Activated CD8-positive, alpha-beta T cell treated with anti-CD3 and anti-CD28 coated beads, Interleukin-2, amount 10 ng/mL, durations not matched to agents 7 days and 5 days (primary cell): ENCODE measurements around the gene DYNLRB1. TPM values are rescaled to one million over a fixed set of nuclear protein-coding genes. Genes with fewer than 3 reads are reported as not detected.

Source experiments
- ATAC-seq: fragments of 150-1000 bp; cut with Tn5 transposase; one replicate; pipeline ENCODE4 v1.10.0; 2021; ENCODE audit warnings: moderate library complexity
- CTCF ChIA-PET: fragments of 350-600 bp; sonication (Branson Sonifier 250); formaldehyde crosslinking; loops from one replicate; lab custom pipeline; 2021; ENCODE audit warnings: antibody characterized with exemption; lab: Charles Lee
- POLR2A ChIA-PET: fragments of 350-600 bp; sonication (Branson Sonifier 250); formaldehyde crosslinking; loops from one replicate; lab custom pipeline; 2021; ENCODE audit warnings: antibody characterized with exemption; lab: Charles Lee
- DNase-seq: peaks from one replicate; pipeline ENCODE4 v3.0.0-alpha.2; 2020
- H3K27ac Mint-ChIP-seq: one replicate; pipeline ENCODE4 v1.8.0; 2021; ENCODE audit warnings: mild to moderate bottlenecking, mixed read lengths
- H3K27me3 Mint-ChIP-seq: one replicate; pipeline ENCODE4 v1.8.0; 2021; ENCODE audit warnings: low read depth, mixed read lengths
- H3K36me3 Mint-ChIP-seq: one replicate; pipeline ENCODE4 v1.8.0; 2021; ENCODE audit warnings: low read depth, mixed read lengths
- H3K4me1 Mint-ChIP-seq: one replicate; pipeline ENCODE4 v1.8.0; 2021; ENCODE audit warnings: low read depth, mixed read lengths
- H3K4me3 Mint-ChIP-seq: one replicate; pipeline ENCODE4 v1.8.0; 2021; ENCODE audit warnings: mild to moderate bottlenecking, mixed read lengths
- H3K9me3 Mint-ChIP-seq: one replicate; pipeline ENCODE4 v1.8.0; 2022; ENCODE audit warnings: mixed read lengths; ENCODE audit not compliant: insufficient read depth
- total RNA-seq, 2 experiments: library from RNA; stranded (reverse); gene quantifications; one replicate each; pipeline ENCODE4 v1.2.3, GENCODE V29; 2021

DYNLRB1 gene
- total RNA-seq, 2 experiments from 2014 or later = 91.9 to 103 TPM

DNA sequence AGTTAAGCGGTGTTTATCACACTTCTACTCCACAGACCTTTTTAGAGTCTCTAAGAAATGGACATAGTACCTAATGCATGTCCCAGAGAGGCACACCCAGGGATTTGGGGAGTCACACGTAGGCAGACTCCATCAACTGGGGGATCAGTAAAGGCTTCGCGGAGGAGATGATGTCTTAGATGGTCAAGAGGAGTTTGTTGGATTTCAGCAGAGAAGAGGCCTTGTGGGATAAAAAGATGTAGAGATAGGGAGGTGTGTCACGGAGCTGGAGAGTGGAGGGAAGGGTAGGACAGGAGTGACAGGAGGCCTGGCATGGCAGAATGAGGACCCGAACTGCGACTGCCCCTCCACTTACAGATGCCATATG lies 9.1 kb downstream of the DYNLRB1 start:
- no peak for ATAC-seq
- no peak overlapping the region for H3K4me3 Mint-ChIP-seq
- H3K9me3 Mint-ChIP-seq = no peaks in the 10 kb centered on the region
- peaks cover 40% of the 10 kb centered on the region for H3K36me3 Mint-ChIP-seq
- no peak overlapping the region for H3K27ac Mint-ChIP-seq
- H3K27me3 Mint-ChIP-seq = no peaks in the 10 kb centered on the region
- ChIA-PET POLR2A (no interaction called here), CTCF (interaction anchor here (0.9 kb wide), 1 partner anchor 213 kb away, joined by 3 read pairs; no protein-coding TSS in a partner anchor)
- no peak for DNase-seq
- peaks cover 6% of the 10 kb centered on the region for H3K4me1 Mint-ChIP-seq

DNA sequence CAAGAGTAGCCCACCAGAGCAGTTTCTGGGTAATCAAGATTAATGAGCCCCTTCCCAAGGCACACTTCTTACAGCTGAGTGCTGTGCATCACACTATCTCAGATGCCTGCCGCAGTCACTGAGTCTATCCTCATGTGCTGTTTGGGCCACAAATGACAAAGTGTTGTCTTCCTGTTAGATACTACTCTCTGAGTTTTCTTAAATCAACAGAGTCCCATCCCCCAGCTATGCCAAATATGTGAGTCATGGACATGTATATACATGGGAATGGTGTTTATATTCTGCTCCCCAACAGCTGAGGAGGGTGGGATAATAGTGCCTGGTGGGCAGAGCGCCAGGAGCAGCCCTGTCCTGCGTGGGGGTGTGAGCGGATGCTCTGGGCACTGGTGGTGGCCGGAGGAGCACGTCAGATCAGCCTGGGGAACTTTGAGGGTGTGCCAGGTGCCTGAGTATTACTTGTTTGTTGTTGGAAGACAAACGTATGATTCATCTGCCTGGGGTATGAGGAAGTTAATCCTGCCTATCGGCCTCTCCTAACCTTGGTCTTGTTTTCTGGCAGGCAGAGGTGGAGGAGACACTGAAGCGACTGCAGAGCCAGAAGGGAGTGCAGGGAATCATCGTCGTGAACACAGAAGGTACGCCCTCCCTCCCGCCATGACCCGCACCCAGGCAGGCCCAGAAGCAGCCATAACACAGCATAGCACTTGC lies 9.6 kb downstream of the DYNLRB1 start:
- Mint-ChIP-seq H3K4me1 (peaks cover 7% of the 10 kb centered on the region), H3K36me3 (peaks cover 43% of the 10 kb centered on the region), H3K27ac (no peak overlapping the region), H3K27me3 (no peaks in the 10 kb centered on the region), H3K9me3 (no peaks in the 10 kb centered on the region), H3K4me3 (no peak overlapping the region)
- ATAC-seq (no peak), DNase-seq (no peak)
- POLR2A ChIA-PET = no interaction called here
- CTCF ChIA-PET = interaction anchor here (1.3 to 1.7 kb wide), 2 partner anchors 9 to 13 kb away, joined by 3 to 4 read pairs; partner anchors contain the start of gene DYNLRB1

DNA sequence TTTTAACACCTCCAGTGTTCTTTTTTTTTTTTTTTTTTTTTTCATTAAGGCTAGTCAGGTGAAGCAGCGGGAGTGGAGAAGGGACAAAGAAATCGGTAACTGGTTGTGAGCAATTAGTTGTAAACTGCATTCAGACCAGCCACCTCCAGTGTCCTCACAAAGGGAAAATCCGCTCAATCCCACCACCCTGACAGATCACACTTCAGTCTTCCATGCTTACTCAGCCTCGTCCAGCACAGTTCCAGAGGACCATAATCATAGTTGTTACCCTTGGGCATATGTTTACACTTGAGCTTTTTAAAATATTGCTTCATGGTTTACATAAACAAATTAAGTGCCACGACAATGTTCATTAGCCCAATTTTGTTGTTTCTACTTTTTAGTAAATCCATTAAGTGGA lies 10.2 kb downstream of the DYNLRB1 start:
- ChIA-PET CTCF (interaction anchor here (1.3 to 2.1 kb wide), 3 partner anchors 9 to 214 kb away, joined by 3 to 9 read pairs (median 4); partner anchors contain the start of gene DYNLRB1), POLR2A (no interaction called here)
- ATAC-seq = no peak
- H3K4me3 Mint-ChIP-seq = no peak overlapping the region
- peaks cover 7% of the 10 kb centered on the region for H3K4me1 Mint-ChIP-seq
- H3K9me3 Mint-ChIP-seq = no peaks in the 10 kb centered on the region
- no peak for DNase-seq
- peaks cover 45% of the 10 kb centered on the region for H3K36me3 Mint-ChIP-seq
- H3K27ac Mint-ChIP-seq = no peak overlapping the region
- no peaks in the 10 kb centered on the region for H3K27me3 Mint-ChIP-seq

DNA sequence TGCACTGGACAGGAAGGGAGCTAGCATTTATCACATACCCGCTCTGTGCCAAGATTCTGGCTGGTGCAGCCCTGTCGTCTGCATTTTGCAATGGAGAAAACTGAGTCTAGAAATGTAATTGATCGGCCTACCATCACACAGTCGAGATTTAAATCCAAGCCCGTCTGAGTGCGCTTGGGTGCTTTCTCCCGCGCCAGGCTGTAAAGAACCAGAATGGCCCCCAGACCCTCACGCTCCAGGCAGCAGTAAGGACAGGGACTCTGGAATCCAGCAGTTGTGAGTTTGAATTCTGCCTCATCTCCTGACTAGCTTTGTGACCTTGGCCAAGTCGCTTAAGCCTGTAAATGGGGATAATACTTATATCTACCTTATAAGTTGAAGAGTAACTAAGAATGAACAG lies 10.8 kb downstream of the DYNLRB1 start:
- Mint-ChIP-seq H3K4me1 (peaks cover 6% of the 10 kb centered on the region), H3K36me3 (peaks cover 43% of the 10 kb centered on the region)
- CTCF ChIA-PET = interaction anchor here (1.0 to 2.1 kb wide), 4 partner anchors 10 to 243 kb away, joined by 3 to 9 read pairs (median 4); partner anchors contain the start of gene DYNLRB1

DNA sequence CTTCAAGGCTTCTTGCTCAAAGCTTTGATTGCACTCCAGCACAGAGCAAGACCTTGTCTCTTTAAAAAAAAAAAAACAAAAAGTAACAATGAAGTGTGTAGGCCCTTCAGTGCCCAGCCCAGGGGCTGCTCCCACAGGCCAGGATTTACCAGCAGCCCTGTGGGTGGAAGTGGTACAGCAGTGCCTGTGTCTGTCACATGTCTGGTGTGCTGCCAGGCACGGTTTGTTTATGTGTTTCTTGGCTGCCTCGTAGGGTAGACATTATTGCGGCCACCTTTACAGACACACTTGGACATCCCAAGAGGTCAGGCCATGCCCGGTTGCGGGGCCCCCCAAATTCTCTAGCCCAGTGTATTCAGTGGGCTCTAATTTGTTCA lies 12.7 kb downstream of the DYNLRB1 start:
- CTCF ChIA-PET = no interaction called here

More for the DNA sequence above, 10.8 kb downstream of the DYNLRB1 start:
- ATAC-seq (no peak), DNase-seq (no peak)
- POLR2A ChIA-PET = no interaction called here
- Mint-ChIP-seq H3K4me3 (no peak overlapping the region), H3K27me3 (no peaks in the 10 kb centered on the region), H3K9me3 (no peaks in the 10 kb centered on the region), H3K27ac (no peak overlapping the region)

DNA sequence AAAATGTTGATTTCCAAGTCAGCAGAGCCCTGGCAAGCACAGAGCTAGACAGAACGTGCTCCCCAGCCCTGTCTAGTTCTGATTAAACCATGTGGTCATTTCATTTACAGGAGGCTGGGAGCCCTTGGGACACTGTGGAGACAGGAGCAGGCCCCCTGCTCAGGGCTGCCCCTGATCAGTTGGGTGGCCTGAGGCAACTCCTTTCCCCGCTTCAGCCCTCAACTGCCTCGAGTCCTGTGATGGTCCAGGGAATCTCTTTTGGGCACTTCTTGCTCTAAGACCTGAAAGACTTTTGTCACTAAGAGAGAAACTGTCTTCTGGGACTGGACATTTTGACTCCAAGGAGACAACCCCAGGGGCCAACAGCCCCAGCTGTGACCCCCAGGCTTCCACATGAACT lies 13.5 kb downstream of the DYNLRB1 start:
- Mint-ChIP-seq H3K9me3 (no peaks in the 10 kb centered on the region), H3K27ac (no peak overlapping the region), H3K4me3 (no peak overlapping the region), H3K4me1 (peaks cover 2% of the 10 kb centered on the region), H3K27me3 (no peaks in the 10 kb centered on the region), H3K36me3 (peaks cover 41% of the 10 kb centered on the region)
- ChIA-PET CTCF (interaction anchor here (1.0 to 3.7 kb wide), 3 partner anchors 9 to 230 kb away, joined by 3 to 16 read pairs (median 12); no protein-coding TSS in a partner anchor), POLR2A (no interaction called here)
- ATAC-seq = no peak
- no peak for DNase-seq

More for the DNA sequence above, 12.7 kb downstream of the DYNLRB1 start:
- peaks cover 4% of the 10 kb centered on the region for H3K4me1 Mint-ChIP-seq
- H3K9me3 Mint-ChIP-seq = no peaks in the 10 kb centered on the region
- no peak for DNase-seq
- H3K27ac Mint-ChIP-seq = no peak overlapping the region
- no peaks in the 10 kb centered on the region for H3K27me3 Mint-ChIP-seq
- peak; percentile 42 for ATAC-seq
- POLR2A ChIA-PET = no interaction called here
- peaks cover 33% of the 10 kb centered on the region for H3K36me3 Mint-ChIP-seq
- H3K4me3 Mint-ChIP-seq = no peak overlapping the region

DNA sequence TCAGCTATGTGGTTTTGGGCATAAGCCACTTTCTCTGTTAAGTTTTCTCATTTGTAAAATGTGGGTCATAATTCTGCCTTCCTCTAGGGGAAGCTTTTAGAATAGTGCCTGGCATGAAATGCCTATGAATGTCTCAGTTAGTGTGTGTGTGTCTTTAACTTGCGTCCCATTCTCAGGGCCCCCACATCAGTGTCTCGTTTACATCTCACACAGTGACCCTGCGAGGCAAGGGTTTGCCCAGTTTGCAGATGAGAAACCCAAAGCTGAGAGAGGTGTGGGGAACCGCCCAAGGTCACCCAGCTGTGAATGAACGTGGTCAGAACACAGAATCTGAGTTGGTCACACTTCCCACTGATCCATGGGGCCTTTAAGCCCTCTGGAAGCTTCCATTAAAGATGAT lies 14.1 kb downstream of the DYNLRB1 start:
- CTCF ChIA-PET = interaction anchor here (1.0 to 3.7 kb wide), 4 partner anchors 9 to 231 kb away, joined by 3 to 16 read pairs (median 8); no protein-coding TSS in a partner anchor

DNA sequence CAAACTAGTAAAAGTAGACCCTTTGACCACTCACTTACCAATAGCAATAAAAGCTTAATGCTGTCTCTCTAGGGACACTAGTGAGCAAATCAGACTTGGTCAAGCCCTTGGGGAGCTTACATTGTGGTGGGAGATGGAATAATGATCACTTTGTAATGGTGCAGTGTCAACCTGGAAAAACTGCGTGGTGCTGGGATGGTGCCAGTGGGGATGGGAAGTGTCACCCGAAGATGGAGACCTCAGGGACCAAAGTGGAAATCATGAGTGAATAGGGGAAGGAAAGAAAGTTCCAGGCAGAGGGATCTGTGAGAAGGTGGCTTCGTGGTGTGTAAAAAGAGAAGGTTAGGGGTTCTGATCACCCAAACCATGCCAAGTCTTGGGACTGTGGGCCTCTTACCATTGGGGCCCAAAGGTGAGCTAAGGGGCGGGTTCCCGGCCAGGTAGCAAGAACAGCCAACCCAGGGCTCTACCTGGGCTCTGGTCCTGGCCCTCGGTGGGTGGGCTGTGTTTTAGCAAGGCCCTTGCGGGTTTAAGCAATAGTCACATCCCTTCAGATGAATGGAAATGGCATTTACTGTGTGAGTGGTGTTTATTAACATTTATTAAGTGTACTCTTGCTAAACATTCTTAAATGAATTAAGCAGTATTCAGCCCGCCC lies 15.5 kb downstream of the DYNLRB1 start:
- no peak for DNase-seq
- POLR2A ChIA-PET = interaction anchor here (1.5 kb wide), 1 partner anchor 12 kb away, joined by 3 read pairs; no protein-coding TSS in a partner anchor
- H3K36me3 Mint-ChIP-seq = peaks cover 46% of the 10 kb centered on the region
- H3K4me1 Mint-ChIP-seq = peaks cover 2% of the 10 kb centered on the region
- H3K27me3 Mint-ChIP-seq = no peaks in the 10 kb centered on the region
- no peaks in the 10 kb centered on the region for H3K9me3 Mint-ChIP-seq
- H3K27ac Mint-ChIP-seq = peak overlapping the region; percentile 22
- no peak overlapping the region for H3K4me3 Mint-ChIP-seq
- CTCF ChIA-PET = interaction anchor here (1.1 to 3.7 kb wide), 3 partner anchors 15 to 219 kb away, joined by 3 to 16 read pairs (median 3); no protein-coding TSS in a partner anchor
- ATAC-seq = no peak

More for the DNA sequence above, 14.1 kb downstream of the DYNLRB1 start:
- H3K4me3 Mint-ChIP-seq = no peak overlapping the region
- DNase-seq (no peak), ATAC-seq (no peak)
- peaks cover 47% of the 10 kb centered on the region for H3K36me3 Mint-ChIP-seq
- no peaks in the 10 kb centered on the region for H3K27me3 Mint-ChIP-seq
- H3K9me3 Mint-ChIP-seq = no peaks in the 10 kb centered on the region
- H3K27ac Mint-ChIP-seq = no peak overlapping the region
- POLR2A ChIA-PET = no interaction called here
- H3K4me1 Mint-ChIP-seq = peaks cover 2% of the 10 kb centered on the region

DNA sequence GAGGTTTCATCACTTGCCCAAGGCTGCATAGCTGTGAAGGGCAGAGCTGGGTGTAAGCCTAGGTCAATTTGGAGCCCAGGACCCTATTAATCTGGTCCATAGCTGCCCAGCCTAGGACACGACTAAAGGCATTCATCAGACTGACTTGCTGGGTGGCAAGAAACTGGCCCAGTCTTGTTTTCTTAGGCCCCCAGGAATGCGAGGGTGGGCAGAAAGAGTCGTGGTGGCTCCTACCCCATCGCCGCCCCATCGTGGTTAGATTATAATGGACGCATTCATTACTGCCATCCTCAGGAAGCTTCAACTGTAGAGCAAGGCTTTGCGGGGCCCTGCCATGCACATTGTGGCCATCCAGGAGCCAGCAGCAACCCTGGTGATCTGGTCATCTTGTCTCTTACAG lies 16.1 kb downstream of the DYNLRB1 start:
- CTCF ChIA-PET = interaction anchor here (3.7 kb wide), 1 partner anchor 220 kb away, joined by 16 read pairs; no protein-coding TSS in a partner anchor

DNA sequence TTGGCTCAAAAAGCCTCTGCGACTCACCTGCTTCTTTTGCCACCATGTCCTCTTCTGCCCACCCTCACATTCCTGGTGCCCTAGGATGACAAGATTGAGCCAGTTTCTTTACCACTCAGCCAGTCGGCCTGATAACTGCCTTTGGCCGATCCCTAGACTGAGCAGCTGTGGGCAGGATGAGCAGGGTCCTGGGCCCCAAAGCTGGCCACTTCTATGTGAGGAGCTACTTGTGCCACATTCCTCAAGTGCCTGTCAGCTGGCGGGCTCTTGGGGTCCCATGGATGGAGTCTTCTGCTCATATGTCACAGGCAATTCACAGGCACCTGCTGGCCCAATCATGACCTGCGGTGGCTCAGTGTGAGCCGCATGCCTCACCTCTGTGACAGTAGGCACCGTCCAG lies 16.5 kb downstream of the DYNLRB1 start:
- Mint-ChIP-seq H3K9me3 (no peaks in the 10 kb centered on the region), H3K4me1 (peaks cover 2% of the 10 kb centered on the region), H3K27ac (no peak overlapping the region), H3K27me3 (no peaks in the 10 kb centered on the region), H3K36me3 (peaks cover 44% of the 10 kb centered on the region), H3K4me3 (no peak overlapping the region)
- CTCF ChIA-PET = interaction anchor here (3.7 kb wide), 1 partner anchor 220 kb away, joined by 16 read pairs; no protein-coding TSS in a partner anchor
- POLR2A ChIA-PET = interaction anchor here (1.5 kb wide), 1 partner anchor 11 kb away, joined by 3 read pairs; no protein-coding TSS in a partner anchor
- ATAC-seq (no peak), DNase-seq (no peak)

More for the DNA sequence above, 16.1 kb downstream of the DYNLRB1 start:
- no peaks in the 10 kb centered on the region for H3K27me3 Mint-ChIP-seq
- no peaks in the 10 kb centered on the region for H3K9me3 Mint-ChIP-seq
- POLR2A ChIA-PET = interaction anchor here (1.5 kb wide), 1 partner anchor 11 kb away, joined by 3 read pairs; no protein-coding TSS in a partner anchor
- peaks cover 46% of the 10 kb centered on the region for H3K36me3 Mint-ChIP-seq
- no peak for ATAC-seq
- H3K4me3 Mint-ChIP-seq = no peak overlapping the region
- DNase-seq = no peak
- H3K4me1 Mint-ChIP-seq = peaks cover 2% of the 10 kb centered on the region
- H3K27ac Mint-ChIP-seq = no peak overlapping the region

DNA sequence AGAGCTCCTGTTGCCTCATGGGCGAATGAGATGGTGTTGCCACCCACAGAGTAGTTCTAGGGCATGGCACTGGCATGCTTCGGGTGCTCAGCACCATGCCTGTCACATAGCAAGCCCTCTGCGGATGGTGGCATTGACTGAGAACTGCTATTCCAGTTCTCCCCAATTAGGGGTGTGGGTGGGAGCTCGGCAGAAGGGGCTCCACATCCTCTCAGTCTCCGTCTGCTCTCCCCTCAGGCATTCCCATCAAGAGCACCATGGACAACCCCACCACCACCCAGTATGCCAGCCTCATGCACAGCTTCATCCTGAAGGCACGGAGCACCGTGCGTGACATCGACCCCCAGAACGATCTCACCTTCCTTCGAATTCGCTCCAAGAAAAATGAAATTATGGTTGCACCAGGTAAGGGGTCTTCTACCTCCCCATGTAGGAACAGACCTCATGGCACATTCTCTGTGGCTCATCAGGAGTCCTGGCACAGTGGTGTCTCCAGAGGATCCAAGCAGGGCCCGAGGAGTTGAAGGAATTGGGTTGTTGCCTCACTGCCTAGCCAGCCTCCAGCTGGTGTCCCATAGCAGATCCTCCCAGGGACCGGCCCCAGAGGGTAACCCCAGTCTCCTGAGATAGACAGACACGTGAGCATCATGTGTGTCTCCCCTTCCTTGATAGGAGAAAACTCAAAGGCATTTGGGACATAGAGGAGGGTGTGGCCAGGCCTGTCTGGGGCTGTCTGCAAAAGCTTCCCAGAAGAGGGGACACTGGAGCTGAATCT lies 18.4 kb downstream of the DYNLRB1 start:
- Mint-ChIP-seq H3K27me3 (no peaks in the 10 kb centered on the region), H3K9me3 (no peaks in the 10 kb centered on the region), H3K4me3 (no peak overlapping the region), H3K4me1 (peaks cover 4% of the 10 kb centered on the region), H3K27ac (no peak overlapping the region), H3K36me3 (peaks cover 33% of the 10 kb centered on the region)
- ChIA-PET CTCF (interaction anchor here (1.0 kb wide), 2 partner anchors 222 to 223 kb away, joined by 3 read pairs; no protein-coding TSS in a partner anchor), POLR2A (no interaction called here)
- ATAC-seq = no peak
- no peak for DNase-seq
